Measurements from ENCODE around the gene CRYL1. TPM values are rescaled to one million over a fixed set of nuclear protein-coding genes. Genes with fewer than 3 reads are reported as not detected.

CRYL1 gene
- total and polyA plus RNA-seq, 2 of the 8 experiments (the other 6 are each of a cell fraction or from before 2014, with no cell fraction given) = 1.9 to 6.4 TPM

DNA sequence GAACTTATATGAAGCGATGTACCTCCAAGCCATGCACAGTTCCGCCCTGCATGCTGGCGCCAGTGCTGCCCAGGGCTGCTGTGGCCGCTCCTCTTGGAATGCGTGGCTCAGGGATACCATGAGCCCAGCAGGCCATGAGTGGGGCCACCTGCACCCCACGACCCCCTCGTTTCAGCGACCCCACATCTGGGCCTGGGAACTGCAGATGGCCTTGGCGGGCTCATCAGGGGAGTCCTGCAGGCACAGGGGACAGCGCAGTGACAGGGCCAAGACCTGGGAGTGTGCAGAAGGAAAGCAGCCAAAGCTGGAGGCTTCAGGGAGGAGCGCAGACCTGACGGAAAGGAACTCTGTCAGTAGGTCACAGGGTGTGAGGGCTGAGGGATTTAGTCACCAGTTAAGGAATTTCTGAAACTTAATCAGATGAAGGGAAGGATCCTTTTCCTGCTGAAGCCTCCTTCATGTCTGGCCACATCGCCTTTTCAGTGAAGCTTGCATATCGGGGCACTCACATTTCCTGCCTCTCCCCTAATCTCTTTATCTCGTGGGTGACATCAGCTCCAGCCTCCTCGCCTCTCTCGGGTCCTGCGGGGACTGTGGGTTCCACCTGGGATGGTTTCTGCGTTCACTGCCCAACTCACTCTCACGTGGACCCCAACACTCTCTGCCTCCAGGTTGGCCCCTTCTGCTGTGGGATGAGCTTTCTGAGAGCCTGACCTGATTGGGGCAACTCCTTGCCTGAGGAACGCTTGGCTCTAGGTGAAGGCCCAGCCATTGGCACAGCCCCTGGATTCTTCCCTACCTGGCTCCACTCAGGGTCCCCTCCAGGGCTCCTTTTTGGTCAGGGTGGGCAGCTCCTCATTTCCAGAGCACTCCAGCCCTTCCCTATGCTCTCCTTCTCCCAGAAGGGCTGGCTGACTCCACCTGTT lies 123.5 kb downstream of the CRYL1 start (continued):
- TF ChIP-seq, protein P1, sequence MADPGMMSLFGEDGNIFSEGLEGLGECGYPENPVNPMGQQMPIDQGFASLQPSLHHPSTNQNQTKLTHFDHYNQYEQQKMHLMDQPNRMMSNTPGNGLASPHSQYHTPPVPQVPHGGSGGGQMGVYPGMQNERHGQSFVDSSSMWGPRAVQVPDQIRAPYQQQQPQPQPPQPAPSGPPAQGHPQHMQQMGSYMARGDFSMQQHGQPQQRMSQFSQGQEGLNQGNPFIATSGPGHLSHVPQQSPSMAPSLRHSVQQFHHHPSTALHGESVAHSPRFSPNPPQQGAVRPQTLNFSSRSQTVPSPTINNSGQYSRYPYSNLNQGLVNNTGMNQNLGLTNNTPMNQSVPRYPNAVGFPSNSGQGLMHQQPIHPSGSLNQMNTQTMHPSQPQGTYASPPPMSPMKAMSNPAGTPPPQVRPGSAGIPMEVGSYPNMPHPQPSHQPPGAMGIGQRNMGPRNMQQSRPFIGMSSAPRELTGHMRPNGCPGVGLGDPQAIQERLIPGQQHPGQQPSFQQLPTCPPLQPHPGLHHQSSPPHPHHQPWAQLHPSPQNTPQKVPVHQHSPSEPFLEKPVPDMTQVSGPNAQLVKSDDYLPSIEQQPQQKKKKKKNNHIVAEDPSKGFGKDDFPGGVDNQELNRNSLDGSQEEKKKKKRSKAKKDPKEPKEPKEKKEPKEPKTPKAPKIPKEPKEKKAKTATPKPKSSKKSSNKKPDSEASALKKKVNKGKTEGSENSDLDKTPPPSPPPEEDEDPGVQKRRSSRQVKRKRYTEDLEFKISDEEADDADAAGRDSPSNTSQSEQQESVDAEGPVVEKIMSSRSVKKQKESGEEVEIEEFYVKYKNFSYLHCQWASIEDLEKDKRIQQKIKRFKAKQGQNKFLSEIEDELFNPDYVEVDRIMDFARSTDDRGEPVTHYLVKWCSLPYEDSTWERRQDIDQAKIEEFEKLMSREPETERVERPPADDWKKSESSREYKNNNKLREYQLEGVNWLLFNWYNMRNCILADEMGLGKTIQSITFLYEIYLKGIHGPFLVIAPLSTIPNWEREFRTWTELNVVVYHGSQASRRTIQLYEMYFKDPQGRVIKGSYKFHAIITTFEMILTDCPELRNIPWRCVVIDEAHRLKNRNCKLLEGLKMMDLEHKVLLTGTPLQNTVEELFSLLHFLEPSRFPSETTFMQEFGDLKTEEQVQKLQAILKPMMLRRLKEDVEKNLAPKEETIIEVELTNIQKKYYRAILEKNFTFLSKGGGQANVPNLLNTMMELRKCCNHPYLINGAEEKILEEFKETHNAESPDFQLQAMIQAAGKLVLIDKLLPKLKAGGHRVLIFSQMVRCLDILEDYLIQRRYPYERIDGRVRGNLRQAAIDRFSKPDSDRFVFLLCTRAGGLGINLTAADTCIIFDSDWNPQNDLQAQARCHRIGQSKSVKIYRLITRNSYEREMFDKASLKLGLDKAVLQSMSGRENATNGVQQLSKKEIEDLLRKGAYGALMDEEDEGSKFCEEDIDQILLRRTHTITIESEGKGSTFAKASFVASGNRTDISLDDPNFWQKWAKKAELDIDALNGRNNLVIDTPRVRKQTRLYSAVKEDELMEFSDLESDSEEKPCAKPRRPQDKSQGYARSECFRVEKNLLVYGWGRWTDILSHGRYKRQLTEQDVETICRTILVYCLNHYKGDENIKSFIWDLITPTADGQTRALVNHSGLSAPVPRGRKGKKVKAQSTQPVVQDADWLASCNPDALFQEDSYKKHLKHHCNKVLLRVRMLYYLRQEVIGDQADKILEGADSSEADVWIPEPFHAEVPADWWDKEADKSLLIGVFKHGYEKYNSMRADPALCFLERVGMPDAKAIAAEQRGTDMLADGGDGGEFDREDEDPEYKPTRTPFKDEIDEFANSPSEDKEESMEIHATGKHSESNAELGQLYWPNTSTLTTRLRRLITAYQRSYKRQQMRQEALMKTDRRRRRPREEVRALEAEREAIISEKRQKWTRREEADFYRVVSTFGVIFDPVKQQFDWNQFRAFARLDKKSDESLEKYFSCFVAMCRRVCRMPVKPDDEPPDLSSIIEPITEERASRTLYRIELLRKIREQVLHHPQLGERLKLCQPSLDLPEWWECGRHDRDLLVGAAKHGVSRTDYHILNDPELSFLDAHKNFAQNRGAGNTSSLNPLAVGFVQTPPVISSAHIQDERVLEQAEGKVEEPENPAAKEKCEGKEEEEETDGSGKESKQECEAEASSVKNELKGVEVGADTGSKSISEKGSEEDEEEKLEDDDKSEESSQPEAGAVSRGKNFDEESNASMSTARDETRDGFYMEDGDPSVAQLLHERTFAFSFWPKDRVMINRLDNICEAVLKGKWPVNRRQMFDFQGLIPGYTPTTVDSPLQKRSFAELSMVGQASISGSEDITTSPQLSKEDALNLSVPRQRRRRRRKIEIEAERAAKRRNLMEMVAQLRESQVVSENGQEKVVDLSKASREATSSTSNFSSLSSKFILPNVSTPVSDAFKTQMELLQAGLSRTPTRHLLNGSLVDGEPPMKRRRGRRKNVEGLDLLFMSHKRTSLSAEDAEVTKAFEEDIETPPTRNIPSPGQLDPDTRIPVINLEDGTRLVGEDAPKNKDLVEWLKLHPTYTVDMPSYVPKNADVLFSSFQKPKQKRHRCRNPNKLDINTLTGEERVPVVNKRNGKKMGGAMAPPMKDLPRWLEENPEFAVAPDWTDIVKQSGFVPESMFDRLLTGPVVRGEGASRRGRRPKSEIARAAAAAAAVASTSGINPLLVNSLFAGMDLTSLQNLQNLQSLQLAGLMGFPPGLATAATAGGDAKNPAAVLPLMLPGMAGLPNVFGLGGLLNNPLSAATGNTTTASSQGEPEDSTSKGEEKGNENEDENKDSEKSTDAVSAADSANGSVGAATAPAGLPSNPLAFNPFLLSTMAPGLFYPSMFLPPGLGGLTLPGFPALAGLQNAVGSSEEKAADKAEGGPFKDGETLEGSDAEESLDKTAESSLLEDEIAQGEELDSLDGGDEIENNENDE (IDR thresholded peaks at IDR 0.05; ENCODE audit: insufficient replicate concordance, low read length) = no peak
- no peak for TF ChIP-seq JUN (IDR thresholded peaks at IDR 0.05; ENCODE audit: low read depth, low read length)
- TF ChIP-seq GABPA (IDR thresholded peaks at IDR 0.05; ENCODE audit: borderline replicate concordance, insufficient read depth, low read length) = no peak
- TF ChIP-seq EGR1 (IDR thresholded peaks at IDR 0.05; ENCODE audit: borderline replicate concordance, low read depth, low read length) = no peak
- no peak for TF ChIP-seq RFX5 (IDR thresholded peaks at IDR 0.05; ENCODE audit: borderline replicate concordance, low read depth, low read length)
- TF ChIP-seq BACH1 (IDR thresholded peaks at IDR 0.05; ENCODE audit: low read length) = no peak
- TF ChIP-seq, protein P2, sequence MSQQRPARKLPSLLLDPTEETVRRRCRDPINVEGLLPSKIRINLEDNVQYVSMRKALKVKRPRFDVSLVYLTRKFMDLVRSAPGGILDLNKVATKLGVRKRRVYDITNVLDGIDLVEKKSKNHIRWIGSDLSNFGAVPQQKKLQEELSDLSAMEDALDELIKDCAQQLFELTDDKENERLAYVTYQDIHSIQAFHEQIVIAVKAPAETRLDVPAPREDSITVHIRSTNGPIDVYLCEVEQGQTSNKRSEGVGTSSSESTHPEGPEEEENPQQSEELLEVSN (IDR thresholded peaks at IDR 0.05) = no peak
- no peak for TF ChIP-seq POLR2AphosphoS5 (IDR thresholded peaks at IDR 0.05; ENCODE audit: low read depth, low read length)
- TF ChIP-seq RAD21 (IDR thresholded peaks at IDR 0.05 in 1 of 2, conservative IDR thresholded peaks at IDR 0.05 in 1 of 2; ENCODE audit: low read depth in 2 of 2, low read length in 2 of 2) = no peak
